Measurements from ENCODE around the gene KDM4F.

DNA sequence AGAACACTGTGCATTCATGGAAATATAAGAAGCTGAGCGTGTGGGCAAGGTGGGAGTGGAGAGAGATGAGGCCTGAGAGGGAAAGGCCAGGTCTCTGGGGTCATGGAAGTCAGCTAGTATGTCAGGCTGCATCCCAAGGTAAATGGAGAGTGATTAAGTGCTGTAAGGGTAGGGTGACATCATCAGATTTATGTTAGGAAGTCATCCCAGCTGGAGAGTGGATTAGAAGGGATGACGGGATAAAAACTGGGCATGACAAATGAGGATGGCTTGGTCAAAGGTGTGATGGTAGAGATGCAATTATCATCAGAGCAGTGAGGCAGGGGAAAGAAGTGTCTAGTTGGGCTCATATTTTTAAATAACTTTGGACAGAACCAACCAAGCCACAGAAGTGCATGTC is 36.9 kb downstream of the KDM4F start:
- TF ChIP-seq EZH2 (IDR thresholded peaks at IDR 0.05) = no peak
- no peak for TF ChIP-seq POLR2AphosphoS5 (IDR thresholded peaks at IDR 0.05; ENCODE audit: borderline replicate concordance, low read depth, low read length)
- TF ChIP-seq FOXP2 (optimal IDR thresholded peaks at IDR 0.05; ENCODE audit: control extremely low read depth, extremely low read length, insufficient read depth) = no peak

Measured in SK-N-MC (cell line).